ENCODE data around the gene OR10J4. TPM values are rescaled to one million over a fixed set of nuclear protein-coding genes. Genes with fewer than 3 reads are reported as not detected.

Gene OR10J4
- total RNA-seq (not detected), polyA plus RNA-seq (not detected)
- long read RNA-seq, donor 1: 0 reads
- long read RNA-seq, donor 2: 0 reads

DNA sequence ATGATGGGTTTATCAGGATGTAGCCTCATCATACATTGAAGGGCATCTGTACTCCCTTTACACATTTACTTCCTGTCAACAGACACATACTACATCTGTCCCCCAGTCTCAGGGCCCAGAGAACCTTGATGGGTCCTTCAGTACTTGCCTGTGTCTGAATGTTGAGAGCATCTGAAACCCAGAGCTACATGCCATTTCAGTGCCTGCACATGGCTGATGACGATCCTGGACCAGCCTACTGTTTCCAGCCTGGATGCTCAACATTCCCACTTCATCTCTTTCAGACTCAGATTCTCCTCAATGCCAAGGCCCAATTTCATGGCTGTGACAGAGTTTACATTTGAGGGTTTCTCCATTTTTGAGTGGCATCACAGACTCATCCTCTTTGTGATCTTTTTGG lies at the start of gene OR10J4:
TSS of gene OR10J4 (plus strand) at position 301 of the 400 bp plus-strand sequence.
- WGBS, 5 donors: 73 to 89% (median 85%) methylated on average over 1 of the region's 1 CpG
- DNase-seq: no peak
- peaks cover 0 to 4% (median 0%) of the 10 kb centered on the region in 6 donors for H3K4me1 ChIP-seq
- no peak for TF ChIP-seq CTCF (IDR thresholded peaks at IDR 0.05 in 8 of 11, conservative IDR thresholded peaks at IDR 0.05 in 3 of 11)
- no peak for TF ChIP-seq POLR2AphosphoS5 (IDR thresholded peaks at IDR 0.05)
- TF ChIP-seq POLR2A (IDR thresholded peaks at IDR 0.05): no peak
- no peaks in the 10 kb centered on the region for H3K27me3 ChIP-seq (replicated peaks in 1 of 7)
- H3K27ac ChIP-seq: no peak within 1 kb of the TSS
- H3K4me3 ChIP-seq: no peak within 1 kb of the TSS
- intact Hi-C loops (cut with DNase I; ENCODE audit: low total_unique reads): no loop called here
- no peaks in the 10 kb centered on the region for H3K36me3 ChIP-seq
- H3K9me3 ChIP-seq: no peaks in the 10 kb centered on the region

- H3K4me1 ChIP-seq: no peaks in the 10 kb centered on the region
- TF ChIP-seq CTCF (IDR thresholded peaks at IDR 0.05 in 8 of 11, conservative IDR thresholded peaks at IDR 0.05 in 3 of 11) (no peak), POLR2AphosphoS5 (IDR thresholded peaks at IDR 0.05) (no peak), POLR2A (IDR thresholded peaks at IDR 0.05) (no peak)
- 69 to 88% (median 85%) methylated on average over 2 of the region's 2 CpGs for WGBS, 5 donors
- no peak overlapping the region for H3K4me3 ChIP-seq
- H3K27ac ChIP-seq: no peak overlapping the region
- intact Hi-C loops (cut with DNase I; ENCODE audit: low total_unique reads): no loop called here
- no peaks in the 10 kb centered on the region for H3K36me3 ChIP-seq
- no peaks in the 10 kb centered on the region for H3K27me3 ChIP-seq (replicated peaks in 1 of 7)
- H3K9me3 ChIP-seq: no peaks in the 10 kb centered on the region
- no peak for DNase-seq
Measured at GRCh38 chr1:159406821-159407220, 25.2 kb upstream of the OR10J4 start.

GRCh38 chr1:159408862-159409400 lies 23.1 kb upstream of the OR10J4 start:
- no peaks in the 10 kb centered on the region for H3K9me3 ChIP-seq
- H3K27me3 ChIP-seq (replicated peaks in 1 of 7): no peaks in the 10 kb centered on the region
- no peaks in the 10 kb centered on the region for H3K4me1 ChIP-seq
- no peak for DNase-seq
- TF ChIP-seq CTCF (IDR thresholded peaks at IDR 0.05 in 8 of 11, conservative IDR thresholded peaks at IDR 0.05 in 3 of 11) (no peak), POLR2AphosphoS5 (IDR thresholded peaks at IDR 0.05) (no peak)
- intact Hi-C loops (cut with DNase I; ENCODE audit: low total_unique reads): no loop called here
- H3K27ac ChIP-seq: peak overlapping the region in 2 of 8 donors; percentile 18 to 40
- no peak overlapping the region for H3K4me3 ChIP-seq
- H3K36me3 ChIP-seq: no peaks in the 10 kb centered on the region
- WGBS, 5 donors: 69 to 86% (median 75%) methylated on average over 6 of the region's 6 CpGs

DNA sequence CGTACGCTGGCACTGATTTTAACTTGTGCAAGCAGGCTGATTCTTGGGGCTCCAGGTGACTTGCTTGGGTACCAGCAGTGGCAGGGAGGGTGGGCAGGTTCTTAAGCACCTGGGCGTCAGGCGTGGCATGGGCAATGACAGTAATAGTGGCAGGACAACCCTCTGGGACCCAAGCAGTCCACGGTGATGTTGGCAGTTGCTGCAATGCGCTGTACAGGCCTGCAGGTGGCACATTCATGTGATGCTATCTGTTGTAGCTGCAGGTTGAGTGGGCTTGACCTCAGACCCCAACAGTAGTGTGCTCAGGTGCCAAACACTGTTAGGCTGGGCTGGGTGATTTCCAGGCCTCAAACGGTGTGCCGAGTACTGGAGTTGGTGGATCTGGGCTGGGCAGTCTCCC lies 10.2 kb upstream of the OR10J4 start:
- Histone ChIP-seq H3K36me3 (no peaks in the 10 kb centered on the region), H3K4me1 (no peaks in the 10 kb centered on the region), H3K9me3 (peaks cover 0 to 60% (median 50%) of the 10 kb centered on the region in 8 donors), H3K4me3 (no peak overlapping the region), H3K27me3 (replicated peaks in 1 of 7) (peaks cover 0 to 15% (median 0%) of the 10 kb centered on the region in 7 donors), H3K27ac (no peak overlapping the region)
- DNase-seq: no peak
- intact Hi-C loops (cut with DNase I; ENCODE audit: low total_unique reads): no loop called here
- TF ChIP-seq CTCF (IDR thresholded peaks at IDR 0.05 in 8 of 11, conservative IDR thresholded peaks at IDR 0.05 in 3 of 11): no peak
- no peak for TF ChIP-seq POLR2AphosphoS5 (IDR thresholded peaks at IDR 0.05)
- no peak for TF ChIP-seq POLR2A (IDR thresholded peaks at IDR 0.05)
- WGBS, 5 donors: 77 to 85% (median 82%) methylated on average over 6 to 8 of the region's 8 CpGs

All from spleen (tissue), 13 donors.